HG02610 (cell line): ENCODE results near the gene CHGA.

Experiments used
- ATAC-seq: cut with Tn5 transposase; IDR thresholded peaks from one replicate; pipeline ENCODE4 v1.9.1; 2021; ENCODE audit warnings: mild to moderate bottlenecking, moderate library complexity; ENCODE audit not compliant: unreplicated experiment

The CHGA gene

DNA sequence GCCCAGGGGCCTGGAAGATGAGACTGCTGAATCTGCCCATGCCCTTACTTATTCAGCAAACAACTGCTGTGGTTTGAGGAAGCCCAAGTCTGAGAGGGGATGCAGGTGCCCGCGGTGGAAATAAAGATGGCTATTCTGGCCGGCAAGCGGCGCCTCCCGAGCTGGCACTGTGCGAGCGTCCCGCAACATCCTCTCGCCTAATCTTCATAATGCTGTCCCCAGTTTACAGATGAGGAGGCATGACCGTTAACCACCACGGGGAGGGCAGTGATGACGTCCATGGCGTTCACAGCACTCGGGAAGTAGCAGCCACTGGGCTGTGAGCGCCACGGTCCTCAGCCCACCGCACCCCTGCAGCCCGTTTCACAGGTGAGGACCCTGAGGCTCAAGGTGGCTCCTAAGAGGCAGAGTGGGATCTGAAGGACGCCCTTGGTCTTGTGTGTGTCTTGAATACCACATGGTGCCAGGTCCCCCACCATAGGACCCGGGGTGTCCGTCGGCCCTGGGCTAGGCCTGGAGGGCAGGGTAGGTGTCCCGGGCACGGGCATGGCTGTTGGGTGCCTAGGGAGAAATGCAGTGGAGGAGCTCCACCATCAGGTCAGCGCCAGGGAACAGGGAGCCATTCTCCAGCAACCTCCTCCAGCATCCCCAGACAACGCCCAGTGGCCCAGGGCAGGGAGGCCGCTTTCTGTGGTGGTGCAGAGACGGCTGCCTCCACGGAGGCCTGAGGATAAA, 20.2 kb downstream of the CHGA start:
- ATAC-seq, result no peak

DNA sequence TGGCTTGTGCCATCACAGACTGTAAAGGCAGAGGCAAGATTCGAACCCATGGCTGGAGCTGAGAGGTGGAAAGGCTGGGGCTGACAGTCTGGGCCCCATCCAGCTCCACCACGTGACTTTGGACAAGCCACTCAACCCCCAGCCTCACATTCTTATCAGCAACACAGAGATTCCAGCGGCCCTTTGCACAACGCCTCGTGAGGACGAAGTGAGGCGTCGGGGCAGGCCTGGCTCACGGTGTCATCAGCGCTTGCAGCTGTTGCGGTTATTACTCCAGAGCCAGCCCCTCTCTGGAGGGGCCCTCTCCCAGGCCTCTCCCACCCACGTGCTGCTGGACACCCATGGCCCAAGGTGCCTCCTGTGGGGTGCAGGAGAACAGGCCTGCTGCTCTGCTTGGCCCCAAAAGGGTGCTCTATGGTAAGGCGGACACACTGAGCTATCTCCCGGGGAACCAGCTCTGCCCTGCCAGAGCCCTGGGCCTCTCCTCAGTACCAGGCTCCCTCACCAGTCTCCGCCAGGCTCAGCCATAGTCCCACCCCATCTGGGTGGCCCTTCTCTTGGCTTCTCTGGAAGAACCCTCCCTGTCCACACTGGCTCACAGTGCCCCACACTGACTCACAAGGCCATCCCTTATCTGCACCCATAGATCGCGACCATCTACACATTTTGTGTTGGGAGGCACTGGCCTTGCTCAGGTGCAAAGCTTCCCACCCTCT, 21.1 kb downstream of the CHGA start:
- no peak for ATAC-seq

DNA sequence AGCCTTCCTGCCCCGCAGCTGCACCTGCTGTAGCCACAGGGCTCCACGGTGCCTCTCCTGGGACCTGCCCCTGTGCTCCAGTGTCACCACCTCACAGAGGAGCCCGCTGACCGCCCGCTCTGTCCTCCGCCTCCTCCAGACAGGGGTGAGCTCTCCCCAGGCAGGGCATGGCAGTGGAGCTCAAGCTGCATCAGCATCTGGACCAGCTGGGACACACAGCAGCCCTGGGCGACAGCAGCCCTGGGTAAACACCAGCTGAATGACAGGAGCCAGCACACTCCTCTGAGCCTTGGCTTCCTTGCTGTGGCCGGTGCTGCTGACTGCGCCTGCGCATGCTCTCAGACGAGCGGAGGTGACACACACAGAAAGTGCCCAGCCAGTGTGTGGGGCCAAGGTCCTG, 22.0 kb downstream of the CHGA start:
- ATAC-seq, result no peak

DNA sequence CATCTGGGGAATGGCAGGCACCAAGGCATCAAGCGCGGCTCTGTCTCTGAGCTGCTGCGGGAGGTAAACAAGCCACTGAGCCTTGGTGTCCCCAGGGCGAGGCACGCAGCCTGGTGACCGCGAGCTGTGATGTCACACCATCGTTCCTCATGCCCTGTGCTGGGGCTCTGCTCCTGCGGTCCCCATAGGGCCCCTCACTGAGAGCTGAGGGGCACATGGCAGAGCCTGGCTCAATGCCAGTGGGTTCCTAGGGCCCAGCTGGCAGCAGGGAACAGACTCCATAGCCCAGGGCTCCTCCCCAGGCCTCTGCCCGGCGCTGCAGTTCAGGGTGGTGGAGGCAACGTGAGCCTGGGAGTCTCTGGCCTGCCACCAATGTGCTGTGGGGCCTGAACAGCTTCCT, 22.6 kb downstream of the CHGA start:
- ATAC-seq, result no peak

DNA sequence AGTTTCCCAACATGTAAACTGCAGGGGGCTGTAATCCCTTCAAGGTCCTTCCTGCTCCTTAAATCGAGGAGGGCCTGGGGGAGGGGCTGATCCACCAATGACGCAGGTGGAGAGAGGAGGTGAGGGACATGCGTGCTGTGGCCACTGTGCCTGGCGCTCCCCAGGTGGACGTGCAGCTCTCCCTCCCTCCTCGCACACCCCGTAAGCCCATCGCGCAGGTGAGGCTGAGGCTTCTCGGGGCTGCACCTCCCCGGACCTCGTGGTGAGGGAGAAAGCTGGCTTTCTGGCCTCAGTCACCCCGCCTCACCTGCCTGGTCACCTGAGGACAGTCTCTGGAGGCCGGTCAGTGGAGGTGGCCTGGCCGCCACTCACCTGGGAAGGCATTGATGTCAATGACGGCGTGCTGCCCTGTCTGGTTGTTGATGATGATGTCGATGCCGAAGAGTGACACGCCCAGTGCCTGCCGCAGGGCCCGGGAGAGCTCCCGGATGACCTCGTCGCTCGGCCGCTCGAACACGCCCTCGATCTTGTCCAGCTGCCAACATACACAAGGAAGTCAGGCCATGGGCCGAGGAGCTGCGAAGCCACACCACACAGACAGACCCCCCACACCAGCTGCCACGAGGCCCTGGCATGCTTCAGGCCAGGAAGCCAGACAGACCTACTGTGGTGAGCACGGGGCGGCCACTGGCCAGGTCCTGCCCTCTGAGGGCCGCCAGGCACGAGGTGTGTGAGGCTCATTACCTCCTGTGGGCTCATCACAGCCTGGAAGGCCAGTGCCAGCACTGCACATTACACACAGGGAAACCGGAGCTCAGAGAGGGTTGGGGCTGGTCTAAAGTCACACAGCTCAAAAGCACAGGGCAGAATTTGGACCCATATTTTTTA, 23.3 kb downstream of the CHGA start:
- no peak for ATAC-seq

DNA sequence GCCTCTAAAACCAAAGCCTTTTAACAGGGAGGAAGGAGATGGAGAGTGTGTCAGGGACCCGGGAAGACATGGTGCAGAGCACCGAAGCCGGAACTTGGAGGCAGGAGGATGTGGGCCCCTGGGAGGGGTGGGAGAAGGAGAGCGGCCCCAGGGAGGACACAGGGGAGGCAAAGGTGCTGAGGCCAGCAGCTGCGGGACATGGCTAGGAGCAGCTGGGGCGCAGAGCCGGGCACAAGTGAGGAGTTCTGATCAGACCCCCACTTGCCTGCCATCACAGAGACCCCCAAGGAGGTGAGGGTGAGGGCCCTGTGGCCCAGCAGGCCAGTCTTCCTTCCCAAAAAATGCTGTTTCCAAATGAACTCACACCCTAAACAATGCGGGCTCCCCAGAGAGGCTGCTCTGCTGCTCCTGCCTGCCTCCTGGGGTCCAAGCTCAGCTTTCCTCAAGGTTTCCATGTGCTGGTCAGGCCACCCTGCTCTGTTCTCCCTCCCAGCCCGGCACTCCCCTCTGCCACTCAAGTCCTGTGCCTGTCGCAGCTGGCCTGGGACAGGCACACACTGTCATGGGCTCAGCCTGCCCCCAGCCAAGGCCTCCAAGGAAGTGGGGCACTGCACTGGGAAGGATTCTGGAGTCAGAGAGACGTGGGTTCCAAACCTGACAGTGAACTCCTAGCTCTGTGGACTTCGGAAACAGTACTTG, 24.0 kb downstream of the CHGA start:
- ATAC-seq, result no peak

DNA sequence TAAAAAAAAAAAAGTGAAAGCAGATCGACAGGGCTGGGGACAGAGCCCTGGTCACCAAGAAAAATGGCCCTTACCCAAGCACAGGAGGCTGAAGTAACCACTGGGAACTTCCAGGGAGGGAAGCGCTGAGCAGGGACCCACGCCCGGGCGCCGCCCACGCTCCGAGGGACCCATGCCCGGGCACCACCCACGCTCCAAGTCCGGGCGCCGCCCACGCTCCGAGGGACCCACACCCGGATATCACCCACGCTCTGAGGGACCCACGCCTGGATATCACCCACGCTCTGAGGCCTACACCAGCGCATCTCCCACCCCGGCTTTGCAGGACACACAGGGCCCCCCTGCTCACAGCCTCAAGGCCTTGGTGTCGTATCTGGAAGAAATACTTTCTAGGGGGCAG, 25.7 kb downstream of the CHGA start:
- no peak for ATAC-seq

DNA sequence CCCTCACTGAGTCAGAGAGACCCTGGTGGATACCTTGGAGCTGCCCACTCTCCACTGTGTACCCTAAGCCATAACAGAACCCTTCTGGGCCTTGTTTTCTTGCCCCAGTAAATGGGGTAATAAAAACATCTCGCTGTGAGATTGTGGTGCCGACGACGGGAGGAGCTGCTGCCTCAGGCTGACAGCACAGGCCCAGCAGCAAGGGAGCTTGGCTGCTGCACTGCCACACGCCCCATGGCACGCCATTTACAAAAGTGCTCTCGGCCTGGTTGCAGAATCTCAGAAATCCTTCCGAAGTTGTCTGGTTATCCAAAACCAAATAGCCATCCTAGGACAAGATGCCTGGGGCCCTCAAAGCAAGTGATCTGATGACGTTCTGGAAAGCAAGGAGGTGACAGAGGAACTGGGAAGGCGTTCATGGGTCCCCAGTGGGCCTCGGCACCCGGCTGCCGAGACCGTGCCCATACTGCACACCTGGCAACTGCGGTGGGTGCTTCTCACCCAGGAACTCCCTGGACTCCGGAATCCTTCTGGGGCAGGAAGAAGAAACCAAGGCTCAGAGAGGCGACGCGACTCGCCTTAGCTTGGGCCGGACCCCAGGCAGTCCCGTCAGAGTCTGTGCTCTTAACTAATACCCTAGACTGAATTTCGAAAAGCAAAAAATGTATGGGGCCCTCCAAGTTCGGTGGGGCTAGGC, 26.7 kb downstream of the CHGA start:
- ATAC-seq, result no peak

DNA sequence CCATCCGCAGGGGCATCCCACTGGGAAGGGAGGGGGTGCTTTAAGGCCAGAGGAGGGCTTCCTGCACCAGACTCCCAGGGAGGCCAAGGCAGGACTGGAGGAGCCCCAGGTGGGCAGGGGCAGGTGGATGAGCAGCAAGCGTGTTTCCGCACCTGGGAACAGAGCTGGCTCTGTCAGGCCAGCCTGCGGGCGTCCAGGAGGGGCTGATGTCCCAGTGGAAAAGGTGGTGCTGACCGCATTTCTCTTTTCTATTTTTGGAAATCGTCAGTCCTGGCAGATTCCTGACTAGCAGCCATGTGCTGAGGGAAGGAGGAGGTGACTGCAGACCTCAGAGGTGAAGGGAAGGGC, 27.2 kb downstream of the CHGA start:
- ATAC-seq, result no peak

DNA sequence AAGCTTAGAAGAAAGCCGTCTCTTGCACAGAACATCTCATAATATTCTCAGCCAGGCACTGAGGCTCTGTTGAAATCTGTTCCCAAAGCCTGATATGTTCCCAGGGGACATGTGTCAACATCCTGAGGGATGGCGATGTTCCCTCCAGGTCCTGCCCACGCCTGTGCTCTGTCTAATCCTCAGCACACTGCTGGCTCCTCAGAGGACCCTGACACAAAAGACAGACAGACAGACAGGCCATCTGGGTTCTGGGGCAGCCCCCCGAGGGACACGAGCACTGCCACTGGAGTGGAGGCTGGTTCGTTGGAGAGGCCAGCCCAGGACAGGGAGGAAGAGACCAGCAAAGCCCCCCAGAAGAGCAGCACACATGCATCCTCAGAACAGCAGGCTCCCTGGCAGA, 27.8 kb downstream of the CHGA start:
- no peak for ATAC-seq

DNA sequence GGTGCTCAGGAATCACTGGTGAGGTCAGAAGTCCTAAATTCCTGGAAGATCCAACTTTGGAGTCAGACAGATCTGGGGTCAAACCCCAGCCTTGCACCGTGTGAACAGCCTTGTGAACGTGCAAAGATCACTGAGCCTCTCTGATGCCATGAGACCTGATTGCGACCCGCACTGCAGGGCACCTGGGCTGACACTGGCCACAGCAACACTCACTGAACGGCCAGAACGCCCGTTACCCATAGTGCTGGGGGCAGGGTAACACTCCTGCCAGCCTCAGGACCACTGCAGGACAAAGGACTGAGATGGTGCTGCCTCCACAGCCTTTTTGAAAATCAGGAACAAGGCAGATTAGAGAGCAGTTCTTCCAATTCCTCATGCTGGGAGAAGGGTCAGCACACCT, 28.3 kb downstream of the CHGA start:
- ATAC-seq, result no peak

DNA sequence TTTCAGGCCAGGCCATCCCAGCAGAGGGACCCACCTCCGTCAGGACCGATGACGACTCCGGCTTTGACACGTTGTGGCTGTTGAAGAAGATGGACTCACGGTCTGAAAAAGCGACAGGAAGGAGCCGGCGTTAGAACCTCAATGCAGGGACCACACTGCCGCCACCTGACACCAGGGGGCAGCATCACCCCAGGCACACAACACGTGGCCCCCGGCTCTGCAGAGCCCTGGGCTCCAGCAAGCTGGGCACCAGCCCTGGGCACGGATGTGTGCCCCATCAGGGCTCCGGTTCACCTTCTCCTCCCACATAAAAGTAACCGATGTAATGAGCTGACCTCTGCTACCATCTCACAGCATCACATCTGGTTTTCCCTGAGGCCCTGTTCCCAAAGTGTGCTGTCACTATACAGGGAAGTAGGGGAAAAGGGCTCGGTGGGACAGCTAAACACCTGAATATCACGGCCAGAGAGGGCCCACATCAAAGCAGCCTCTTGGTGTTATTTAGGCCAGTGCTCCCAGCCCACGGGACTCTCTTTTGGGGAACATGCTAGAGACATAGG, 29.0 kb downstream of the CHGA start:
- peak; percentile 75 for ATAC-seq

DNA sequence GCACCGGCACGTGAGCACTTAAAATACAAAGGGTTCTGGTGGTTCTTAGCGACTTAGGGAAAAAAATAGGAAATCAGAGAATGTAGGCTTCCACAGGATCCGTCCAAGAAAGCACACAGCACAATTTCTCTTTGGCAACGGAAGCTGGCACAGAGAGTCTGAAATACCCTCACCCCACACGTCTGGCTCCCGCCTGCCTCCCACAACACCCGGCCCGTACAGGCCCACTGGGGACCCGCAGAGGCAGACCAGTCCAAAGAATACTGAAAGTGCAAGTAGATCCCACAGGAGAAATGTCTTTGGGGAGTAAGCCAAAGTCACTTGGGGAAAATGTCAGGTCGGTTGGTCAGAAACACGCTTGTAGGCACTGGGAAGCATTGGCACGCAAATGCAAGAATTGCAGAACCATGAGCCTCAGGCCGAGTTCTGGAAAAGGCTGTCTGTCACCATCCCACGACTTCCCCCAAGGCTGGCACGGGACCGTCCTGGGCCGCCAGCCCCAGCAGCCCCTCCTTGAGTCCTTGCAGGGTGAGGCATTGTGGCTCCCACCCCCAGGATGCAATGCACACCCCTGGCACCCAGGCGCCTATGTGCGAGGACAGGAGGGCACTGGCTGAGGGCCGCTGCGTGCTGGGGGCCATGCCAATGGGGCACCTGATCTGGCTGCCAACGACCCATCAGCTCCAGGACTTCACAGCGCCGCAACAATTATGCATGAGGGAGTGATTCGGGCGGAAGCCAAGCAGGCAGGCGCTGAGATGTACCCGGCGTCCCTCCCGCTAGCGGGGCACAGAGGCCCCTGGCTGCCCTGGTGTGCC, 29.7 kb downstream of the CHGA start:
- ATAC-seq, result no peak

DNA sequence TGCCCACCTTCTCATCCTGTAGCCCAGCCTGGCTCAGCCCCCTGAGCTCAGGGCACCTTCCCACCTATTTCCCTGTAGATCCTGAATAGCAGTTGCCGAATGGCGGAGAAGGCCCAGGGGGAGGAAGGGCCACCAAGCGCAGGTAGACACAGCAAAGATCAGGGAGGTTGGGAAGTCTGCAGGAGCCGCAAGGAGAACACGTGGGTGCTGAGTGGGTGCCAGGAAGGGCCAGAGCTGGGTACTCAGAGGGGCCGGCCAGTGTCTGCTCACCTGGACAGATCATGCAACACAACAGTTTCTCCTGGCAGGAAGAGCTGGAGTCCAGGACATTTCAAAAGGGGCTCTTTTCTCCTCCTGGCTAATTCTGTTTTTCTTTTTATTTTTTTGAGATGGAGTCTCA, 30.6 kb downstream of the CHGA start:
- no peak for ATAC-seq

DNA sequence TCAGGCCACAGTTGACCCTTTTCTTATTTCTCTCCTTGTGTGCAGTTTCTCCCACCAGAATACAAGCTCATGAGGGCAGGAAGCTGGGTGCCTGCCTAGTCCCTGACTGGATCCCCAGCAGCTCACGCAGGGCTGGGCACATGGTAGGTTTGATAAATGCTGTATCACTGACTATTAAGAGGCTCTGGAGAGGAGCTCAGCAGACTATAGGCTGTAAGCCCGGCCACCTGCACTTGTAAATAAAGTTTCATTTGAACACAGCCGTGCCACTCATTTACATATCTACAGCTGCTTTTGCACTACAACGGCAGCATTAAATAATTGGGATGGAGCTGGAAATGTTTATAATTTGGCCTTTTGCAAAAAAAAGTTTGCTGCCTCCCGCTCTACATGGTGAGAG, 32.0 kb downstream of the CHGA start:
- no peak for ATAC-seq

DNA sequence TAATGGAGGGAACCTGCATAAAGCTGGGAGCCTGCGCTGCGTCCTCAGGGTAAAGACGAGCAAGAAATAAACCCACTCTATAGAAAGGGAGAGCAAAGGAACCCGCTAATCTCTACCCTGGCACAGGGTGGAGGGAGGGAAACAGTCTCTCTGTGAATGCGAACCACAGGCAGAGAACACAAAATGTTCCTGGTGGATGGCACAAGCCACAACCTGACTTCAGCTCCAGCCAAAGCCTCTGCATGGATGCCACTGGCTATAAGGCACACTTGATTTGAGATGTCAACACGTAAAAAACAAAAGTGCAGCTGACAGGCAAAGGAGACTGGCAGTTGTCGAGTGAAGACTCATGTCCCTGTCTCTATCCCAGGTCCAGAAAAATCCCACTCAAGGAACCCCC, 32.4 kb downstream of the CHGA start:
- no peak for ATAC-seq

DNA sequence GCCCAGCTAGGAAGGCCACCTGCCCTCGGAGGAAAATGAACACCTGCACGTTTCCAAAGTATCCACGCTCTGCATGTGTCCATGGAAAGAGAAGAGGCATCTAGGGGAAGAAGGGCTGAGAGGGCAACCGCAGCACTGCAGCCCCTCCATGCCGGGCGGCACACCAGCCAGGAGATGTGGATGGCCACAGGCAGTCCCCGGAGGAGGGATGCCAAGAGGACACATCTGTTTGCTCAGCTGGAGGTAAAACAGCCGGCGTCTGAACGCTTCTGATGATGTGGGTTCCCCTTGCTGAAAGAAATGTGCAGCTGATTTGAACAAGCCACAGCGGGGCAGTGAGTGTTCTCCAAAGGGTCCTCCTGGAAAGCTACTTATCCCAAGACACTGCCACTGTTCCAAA, 34.0 kb downstream of the CHGA start:
- no peak for ATAC-seq

DNA sequence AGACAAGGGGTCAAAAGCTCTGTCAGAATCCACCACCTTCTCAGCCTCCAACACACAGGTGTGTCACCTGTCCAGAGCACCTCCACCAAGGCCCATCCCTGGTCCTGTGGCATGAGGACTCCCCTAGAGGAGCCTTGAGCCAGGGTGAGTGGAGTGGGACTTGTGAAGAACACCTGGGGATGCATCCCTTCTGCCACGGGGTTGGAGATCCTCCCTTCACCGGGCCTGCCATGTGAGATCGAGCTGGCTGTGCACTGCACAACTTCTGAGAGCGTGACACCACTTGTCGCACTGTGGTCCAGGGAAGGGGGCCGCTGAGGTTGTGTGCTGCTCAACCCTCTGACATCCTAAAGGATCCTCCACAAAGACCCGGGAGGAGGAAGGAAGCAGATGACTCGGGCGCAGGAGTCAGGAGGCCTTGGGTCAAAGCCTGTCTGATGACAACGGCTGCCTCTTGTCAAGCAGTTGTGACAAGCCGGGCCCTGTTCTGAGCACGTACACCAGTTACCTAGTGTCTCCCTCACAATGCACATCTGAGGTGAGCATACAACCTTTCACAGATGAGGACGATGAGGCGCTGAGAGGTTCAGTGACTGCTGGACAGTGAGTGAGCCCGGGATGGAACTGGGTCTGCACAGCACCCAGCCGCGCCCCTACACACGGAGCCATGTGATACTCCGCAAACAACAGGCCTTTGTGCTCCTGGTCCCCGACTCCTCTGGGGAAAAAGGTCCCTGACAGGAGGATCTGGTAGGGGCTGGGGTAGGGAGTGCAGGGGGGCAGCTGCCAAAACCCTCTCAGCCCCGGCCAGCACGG, 35.6 kb downstream of the CHGA start:
- ATAC-seq, result no peak

DNA sequence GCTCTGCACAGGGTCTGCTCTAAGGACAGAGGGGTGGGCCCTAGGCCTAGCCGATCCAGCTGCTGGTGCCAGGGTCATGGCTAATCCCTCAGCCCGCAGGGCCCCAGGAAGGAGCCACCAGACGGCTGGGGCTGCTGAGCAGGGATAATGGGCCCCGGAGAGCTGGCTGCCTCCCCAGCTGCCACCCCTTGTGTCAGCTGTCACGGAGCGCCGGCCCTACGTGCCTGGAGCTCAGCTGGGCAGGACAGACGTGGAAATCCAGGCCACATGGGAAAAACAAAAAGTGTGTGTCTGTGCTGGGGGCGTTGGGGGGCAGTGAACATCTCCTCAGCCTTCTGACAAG, 36.2 kb downstream of the CHGA start:
- no peak for ATAC-seq
